Measurements from ENCODE around the gene ACTC1.

GRCh38 chr15:34768530-34768929 lies 26.8 kb downstream of the ACTC1 start:
- TF ChIP-seq CTCF (IDR thresholded peaks at IDR 0.05) (no peak), POLR2A (IDR thresholded peaks at IDR 0.05) (no peak)
